ENCODE results near the gene ITPKB. TPM values are rescaled to one million over a fixed set of nuclear protein-coding genes. Genes with fewer than 3 reads are reported as not detected.

Gene ITPKB
- total and polyA plus RNA-seq, 2 experiments from 2014 or later, result 0.31 to 5.2 TPM

DNA sequence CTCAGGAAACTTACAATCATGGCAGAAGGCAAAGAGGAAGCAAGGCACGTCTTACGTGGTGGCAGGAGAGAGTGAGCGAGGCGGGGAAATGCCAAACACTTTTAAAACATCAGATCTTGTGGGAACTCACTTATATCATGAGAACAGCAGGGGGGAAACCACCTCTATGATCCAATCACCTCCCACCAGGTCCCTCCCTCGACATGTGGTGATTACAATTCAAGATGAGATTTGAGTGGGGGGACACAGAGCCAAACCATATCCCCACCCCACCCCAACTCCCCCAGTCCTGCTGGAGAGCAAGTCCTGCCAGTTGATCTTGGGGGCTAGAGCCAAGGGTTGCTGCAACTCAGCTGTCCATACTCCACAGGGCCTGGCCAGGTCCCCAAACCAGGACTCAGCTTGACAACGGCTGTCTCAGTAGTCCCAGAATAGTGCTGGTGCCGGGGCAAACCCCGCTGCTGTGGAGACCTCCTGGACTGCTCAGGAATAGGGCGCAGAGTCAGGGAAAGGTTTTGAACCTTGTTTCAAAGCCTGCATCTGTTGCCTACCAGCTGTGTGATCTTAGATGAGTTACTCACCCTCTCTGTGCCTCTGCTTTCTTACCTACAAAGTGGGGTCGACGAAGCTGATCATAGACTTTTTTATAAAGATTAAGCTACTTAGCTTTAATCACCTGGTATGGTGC, 111.0 kb downstream of the ITPKB start (continued):
- TF ChIP-seq EZH2phosphoT487 (IDR thresholded peaks at IDR 0.05; ENCODE audit: unreplicated experiment), result no peak
- TF ChIP-seq JUNB (IDR thresholded peaks at IDR 0.05; ENCODE audit: unreplicated experiment), result no peak
- TF ChIP-seq, protein P1, sequence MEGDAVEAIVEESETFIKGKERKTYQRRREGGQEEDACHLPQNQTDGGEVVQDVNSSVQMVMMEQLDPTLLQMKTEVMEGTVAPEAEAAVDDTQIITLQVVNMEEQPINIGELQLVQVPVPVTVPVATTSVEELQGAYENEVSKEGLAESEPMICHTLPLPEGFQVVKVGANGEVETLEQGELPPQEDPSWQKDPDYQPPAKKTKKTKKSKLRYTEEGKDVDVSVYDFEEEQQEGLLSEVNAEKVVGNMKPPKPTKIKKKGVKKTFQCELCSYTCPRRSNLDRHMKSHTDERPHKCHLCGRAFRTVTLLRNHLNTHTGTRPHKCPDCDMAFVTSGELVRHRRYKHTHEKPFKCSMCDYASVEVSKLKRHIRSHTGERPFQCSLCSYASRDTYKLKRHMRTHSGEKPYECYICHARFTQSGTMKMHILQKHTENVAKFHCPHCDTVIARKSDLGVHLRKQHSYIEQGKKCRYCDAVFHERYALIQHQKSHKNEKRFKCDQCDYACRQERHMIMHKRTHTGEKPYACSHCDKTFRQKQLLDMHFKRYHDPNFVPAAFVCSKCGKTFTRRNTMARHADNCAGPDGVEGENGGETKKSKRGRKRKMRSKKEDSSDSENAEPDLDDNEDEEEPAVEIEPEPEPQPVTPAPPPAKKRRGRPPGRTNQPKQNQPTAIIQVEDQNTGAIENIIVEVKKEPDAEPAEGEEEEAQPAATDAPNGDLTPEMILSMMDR (conservative IDR thresholded peaks at IDR 0.05; ENCODE audit: low read depth in 2 of 2), result no peak

DNA sequence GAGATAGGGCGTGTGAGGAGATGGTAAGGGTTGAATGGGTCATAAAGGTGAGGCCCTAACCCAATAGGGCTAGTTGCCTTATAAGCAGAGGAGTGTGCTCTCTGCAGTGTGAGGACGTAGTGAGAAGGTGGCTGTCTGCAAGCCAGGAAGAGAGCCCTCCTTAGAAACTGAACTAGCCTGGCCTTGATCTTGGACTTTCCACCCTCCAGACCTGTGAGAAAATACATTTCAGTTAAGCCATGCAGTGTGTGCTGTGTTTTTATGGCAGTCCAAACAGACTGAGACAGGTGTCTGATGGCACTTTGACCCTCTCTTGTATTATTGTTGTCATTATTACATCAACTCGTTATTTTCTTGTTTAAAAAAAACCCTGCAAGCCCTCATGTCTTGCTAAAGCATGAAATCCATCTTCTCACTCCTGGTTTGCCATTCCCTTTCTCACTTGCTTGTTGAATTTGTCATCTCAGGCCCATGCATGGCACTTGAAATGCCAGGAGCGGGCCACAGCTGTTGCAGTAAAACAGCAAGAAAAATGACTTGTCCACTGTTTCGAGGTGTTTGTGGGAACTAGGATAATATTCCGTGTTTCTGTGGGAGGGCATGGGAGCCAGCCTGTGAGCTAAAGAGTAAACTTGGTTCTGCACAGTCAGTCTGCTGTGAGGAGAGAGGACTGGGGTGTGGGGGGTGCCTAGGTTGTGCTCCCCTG, 111.9 kb downstream of the ITPKB start:
- Mint-ChIP-seq H3K4me3 (no peak overlapping the region; the same call in 2 of the 3 replicates), H3K27me3 (ENCODE audit: insufficient read depth, low read depth, poor library complexity) (peaks cover 18% of the 10 kb centered on the region), H3K27ac (no peak overlapping the region), H3K36me3 (ENCODE audit: low read depth) (peaks cover 4% of the 10 kb centered on the region; the same call in 1 of the 3 replicates), H3K4me1 (0 out of 3 replicates have a peak, but pooled peaks cover 3% of the 10 kb centered on the region), H3K9me3 (peaks cover 10% of the 10 kb centered on the region; the same call in 2 of the 3 replicates)
- no peak overlapping the region for H2AFZ ChIP-seq
- H3K4me2 ChIP-seq, result no peak overlapping the region
- H3K27ac ChIP-seq (ENCODE audit: low read depth), result no peak overlapping the region
- H3K36me3 ChIP-seq (ENCODE audit: insufficient read depth), result no peaks in the 10 kb centered on the region
- H4K20me1 ChIP-seq (replicated peaks; ENCODE audit: insufficient read depth), result no peaks in the 10 kb centered on the region
- no peaks in the 10 kb centered on the region for H3F3A ChIP-seq (replicated peaks; ENCODE audit: low read depth)
- H3K79me2 ChIP-seq (replicated peaks; ENCODE audit: insufficient read depth), result no peaks in the 10 kb centered on the region
- H3K27me3 ChIP-seq (ENCODE audit: insufficient read depth), result peaks cover 13% of the 10 kb centered on the region
- TF ChIP-seq EZH2 (IDR thresholded peaks at IDR 0.05; ENCODE audit: low read depth, unreplicated experiment), result no peak
- no peak for TF ChIP-seq NANOG (IDR thresholded peaks at IDR 0.05; ENCODE audit: borderline replicate concordance)
- no peak for TF ChIP-seq POLR2AphosphoS5 (IDR thresholded peaks at IDR 0.05; ENCODE audit: low read depth)
- no peak for TF ChIP-seq EZH2phosphoT487 (IDR thresholded peaks at IDR 0.05; ENCODE audit: unreplicated experiment)
- no peak for TF ChIP-seq CREB1 (CRISPR knock-in tag; IDR thresholded peaks at IDR 0.05; ENCODE audit: low read depth)
- TF ChIP-seq, protein P1 (conservative IDR thresholded peaks at IDR 0.05; ENCODE audit: low read depth in 2 of 2), result no peak
- TF ChIP-seq, protein P2, sequence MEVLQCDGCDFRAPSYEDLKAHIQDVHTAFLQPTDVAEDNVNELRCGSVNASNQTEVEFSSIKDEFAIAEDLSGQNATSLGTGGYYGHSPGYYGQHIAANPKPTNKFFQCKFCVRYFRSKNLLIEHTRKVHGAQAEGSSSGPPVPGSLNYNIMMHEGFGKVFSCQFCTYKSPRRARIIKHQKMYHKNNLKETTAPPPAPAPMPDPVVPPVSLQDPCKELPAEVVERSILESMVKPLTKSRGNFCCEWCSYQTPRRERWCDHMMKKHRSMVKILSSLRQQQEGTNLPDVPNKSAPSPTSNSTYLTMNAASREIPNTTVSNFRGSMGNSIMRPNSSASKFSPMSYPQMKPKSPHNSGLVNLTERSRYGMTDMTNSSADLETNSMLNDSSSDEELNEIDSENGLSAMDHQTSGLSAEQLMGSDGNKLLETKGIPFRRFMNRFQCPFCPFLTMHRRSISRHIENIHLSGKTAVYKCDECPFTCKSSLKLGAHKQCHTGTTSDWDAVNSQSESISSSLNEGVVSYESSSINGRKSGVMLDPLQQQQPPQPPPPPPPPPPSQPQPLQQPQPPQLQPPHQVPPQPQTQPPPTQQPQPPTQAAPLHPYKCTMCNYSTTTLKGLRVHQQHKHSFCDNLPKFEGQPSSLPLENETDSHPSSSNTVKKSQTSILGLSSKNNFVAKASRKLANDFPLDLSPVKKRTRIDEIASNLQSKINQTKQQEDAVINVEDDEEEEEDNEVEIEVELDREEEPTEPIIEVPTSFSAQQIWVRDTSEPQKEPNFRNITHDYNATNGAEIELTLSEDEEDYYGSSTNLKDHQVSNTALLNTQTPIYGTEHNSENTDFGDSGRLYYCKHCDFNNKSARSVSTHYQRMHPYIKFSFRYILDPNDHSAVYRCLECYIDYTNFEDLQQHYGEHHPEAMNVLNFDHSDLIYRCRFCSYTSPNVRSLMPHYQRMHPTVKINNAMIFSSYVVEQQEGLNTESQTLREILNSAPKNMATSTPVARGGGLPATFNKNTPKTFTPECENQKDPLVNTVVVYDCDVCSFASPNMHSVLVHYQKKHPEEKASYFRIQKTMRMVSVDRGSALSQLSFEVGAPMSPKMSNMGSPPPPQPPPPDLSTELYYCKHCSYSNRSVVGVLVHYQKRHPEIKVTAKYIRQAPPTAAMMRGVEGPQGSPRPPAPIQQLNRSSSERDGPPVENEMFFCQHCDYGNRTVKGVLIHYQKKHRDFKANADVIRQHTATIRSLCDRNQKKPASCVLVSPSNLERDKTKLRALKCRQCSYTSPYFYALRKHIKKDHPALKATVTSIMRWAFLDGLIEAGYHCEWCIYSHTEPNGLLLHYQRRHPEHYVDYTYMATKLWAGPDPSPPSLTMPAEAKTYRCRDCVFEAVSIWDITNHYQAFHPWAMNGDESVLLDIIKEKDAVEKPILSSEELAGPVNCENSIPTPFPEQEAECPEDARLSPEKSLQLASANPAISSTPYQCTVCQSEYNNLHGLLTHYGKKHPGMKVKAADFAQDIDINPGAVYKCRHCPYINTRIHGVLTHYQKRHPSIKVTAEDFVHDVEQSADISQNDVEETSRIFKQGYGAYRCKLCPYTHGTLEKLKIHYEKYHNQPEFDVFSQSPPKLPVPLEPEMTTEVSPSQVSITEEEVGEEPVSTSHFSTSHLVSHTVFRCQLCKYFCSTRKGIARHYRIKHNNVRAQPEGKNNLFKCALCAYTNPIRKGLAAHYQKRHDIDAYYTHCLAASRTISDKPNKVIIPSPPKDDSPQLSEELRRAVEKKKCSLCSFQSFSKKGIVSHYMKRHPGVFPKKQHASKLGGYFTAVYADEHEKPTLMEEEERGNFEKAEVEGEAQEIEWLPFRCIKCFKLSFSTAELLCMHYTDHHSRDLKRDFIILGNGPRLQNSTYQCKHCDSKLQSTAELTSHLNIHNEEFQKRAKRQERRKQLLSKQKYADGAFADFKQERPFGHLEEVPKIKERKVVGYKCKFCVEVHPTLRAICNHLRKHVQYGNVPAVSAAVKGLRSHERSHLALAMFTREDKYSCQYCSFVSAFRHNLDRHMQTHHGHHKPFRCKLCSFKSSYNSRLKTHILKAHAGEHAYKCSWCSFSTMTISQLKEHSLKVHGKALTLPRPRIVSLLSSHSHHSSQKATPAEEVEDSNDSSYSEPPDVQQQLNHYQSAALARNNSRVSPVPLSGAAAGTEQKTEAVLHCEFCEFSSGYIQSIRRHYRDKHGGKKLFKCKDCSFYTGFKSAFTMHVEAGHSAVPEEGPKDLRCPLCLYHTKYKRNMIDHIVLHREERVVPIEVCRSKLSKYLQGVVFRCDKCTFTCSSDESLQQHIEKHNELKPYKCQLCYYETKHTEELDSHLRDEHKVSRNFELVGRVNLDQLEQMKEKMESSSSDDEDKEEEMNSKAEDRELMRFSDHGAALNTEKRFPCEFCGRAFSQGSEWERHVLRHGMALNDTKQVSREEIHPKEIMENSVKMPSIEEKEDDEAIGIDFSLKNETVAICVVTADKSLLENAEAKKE (CRISPR knock-in tag; IDR thresholded peaks at IDR 0.05), result no peak
- TF ChIP-seq JUNB (IDR thresholded peaks at IDR 0.05; ENCODE audit: unreplicated experiment), result no peak
- H3K4me1 ChIP-seq (ENCODE audit: insufficient read depth), result no peaks in the 10 kb centered on the region
- no peak for ATAC-seq
- no peak for DNase-seq (ENCODE audit: low spot score)
- H3K9me2 ChIP-seq (ENCODE audit: insufficient read depth), result no peaks in the 10 kb centered on the region
- no peak overlapping the region for H3K4me3 ChIP-seq

All from GM23338 (cell line).